SJSA1 (cell line): ENCODE measurements around the gene BCKDK. TPM values are rescaled to one million over a fixed set of nuclear protein-coding genes. Genes with fewer than 3 reads are reported as not detected.
A peak's percentile ranks its signal among the peaks of the same experiment; 100 is the strongest.

ENCODE experiments used
- DNase-seq, 2 experiments: peaks; one replicate each; pipeline ENCODE4 v3.0.0-alpha.2; 2015 to 2020; ENCODE audit warnings: low spot score in 2 of 2, low read depth in 1 of 2
- H3K27ac ChIP-seq: fragments of 250-450 bp; sonication (Bioruptor Pico); 2 replicates; pipeline ENCODE4 v1.5.1; 2020; ENCODE audit warnings: mild to moderate bottlenecking, moderate library complexity
- H3K27me3 ChIP-seq: fragments of 250-450 bp; sonication (Bioruptor Pico); replicated peaks from 2 replicates; pipeline ENCODE4 v1.5.1; 2020; ENCODE audit warnings: mild to moderate bottlenecking, moderate library complexity
- H3K36me3 ChIP-seq: fragments of 250-450 bp; sonication (Bioruptor Pico); 2 replicates; pipeline ENCODE4 v1.5.1; 2020; ENCODE audit warnings: mild to moderate bottlenecking
- H3K4me1 ChIP-seq: fragments of 250-450 bp; sonication (Bioruptor Pico); replicated peaks from 2 replicates; pipeline ENCODE4 v1.6.1; 2021; ENCODE audit warnings: mild to moderate bottlenecking
- H3K4me3 ChIP-seq: fragments of 250-450 bp; sonication (Bioruptor Pico); 2 replicates; pipeline ENCODE4 v1.5.1; 2020; ENCODE audit warnings: mild to moderate bottlenecking
- H3K9me3 ChIP-seq: fragments of 250-450 bp; sonication (Bioruptor Pico); replicated peaks from 2 replicates; pipeline ENCODE4 v1.5.1; 2020; ENCODE audit warnings: mild to moderate bottlenecking
- total RNA-seq: library from RNA; depleted of rRNA; stranded (reverse); fragments of >200 nt; shearing (Covaris generic); gene quantifications from 2 replicates; pipeline ENCODE4 v1.2.3, GENCODE V29; 2014

Gene BCKDK
- total RNA-seq, 1 experiment from 2014 or later: 20.8 TPM

DNA sequence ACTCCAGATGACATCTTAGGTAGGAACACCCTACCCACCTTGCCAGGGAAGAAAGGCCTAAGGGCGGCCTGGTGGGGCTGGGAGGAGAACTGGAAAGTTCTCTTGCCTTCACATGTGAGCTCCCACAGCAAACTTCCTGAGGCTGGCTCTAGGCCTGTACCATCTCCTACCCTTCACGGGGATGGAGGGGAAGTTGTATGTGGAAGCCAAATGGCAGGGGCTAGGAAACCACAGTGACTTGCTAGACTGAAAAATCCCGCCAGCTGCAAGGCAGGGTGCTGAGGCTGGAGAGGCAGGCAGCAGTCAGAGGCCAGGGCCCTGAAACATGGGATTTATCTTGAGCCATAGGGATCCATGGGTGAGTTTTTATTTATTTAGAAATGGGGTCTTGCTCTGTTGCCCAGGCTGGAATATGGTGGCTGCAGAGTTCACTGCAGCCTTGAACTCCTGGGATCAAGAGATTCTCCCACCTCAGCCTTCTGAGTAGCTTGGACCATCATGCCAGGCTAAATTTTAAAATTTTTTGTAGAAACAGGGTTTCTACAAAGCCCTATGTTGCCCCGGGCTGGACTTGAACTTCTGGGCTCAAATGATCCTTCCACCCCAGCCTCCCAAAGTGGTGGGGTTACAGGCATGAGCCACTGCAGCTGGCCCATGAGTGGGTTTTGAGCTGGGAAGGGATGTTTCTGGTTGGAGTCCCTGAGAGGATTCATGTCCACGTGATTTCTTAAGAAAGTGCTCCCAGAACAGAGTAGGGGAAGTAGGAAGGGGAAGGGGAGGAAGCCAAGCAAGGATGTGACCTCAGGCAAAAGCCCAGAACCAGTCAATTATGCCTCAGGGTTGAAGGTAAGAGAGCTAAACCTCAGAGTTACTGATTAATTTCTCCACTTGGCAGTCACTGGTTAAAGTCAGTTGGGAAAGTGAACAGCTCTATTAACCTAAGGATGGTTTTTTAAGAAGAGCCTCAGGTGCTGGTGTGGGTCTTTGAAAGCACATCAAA is 5.2 kb downstream of the BCKDK start:
- peaks cover 51% of the 10 kb centered on the region for H3K36me3 ChIP-seq
- H3K4me1 ChIP-seq: peaks cover 16% of the 10 kb centered on the region
- H3K9me3 ChIP-seq: no peaks in the 10 kb centered on the region
- H3K27me3 ChIP-seq: no peaks in the 10 kb centered on the region
- H3K27ac ChIP-seq: no peak overlapping the region
- no peak overlapping the region for H3K4me3 ChIP-seq
- DNase-seq: no peak

DNA sequence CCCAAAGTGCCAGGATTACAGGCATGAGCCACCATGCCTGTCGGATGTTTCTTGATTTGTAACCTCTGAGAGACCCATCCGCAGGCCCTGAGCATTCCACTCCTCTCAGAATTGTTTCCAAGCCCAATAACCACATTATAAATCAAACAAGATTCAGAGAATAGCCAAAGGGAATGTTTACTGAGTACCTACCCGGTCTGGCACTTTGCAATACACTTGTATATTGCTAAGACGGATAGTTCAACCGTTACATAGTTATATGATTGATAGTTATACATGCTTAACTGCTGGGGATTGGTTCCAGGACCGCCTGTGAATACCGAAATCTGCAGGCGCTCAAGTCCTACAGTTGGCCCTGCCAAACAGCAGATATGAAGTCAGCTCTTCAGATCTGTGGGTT is 6.3 kb downstream of the BCKDK start:
- DNase-seq: no peak
- Histone ChIP-seq H3K9me3 (no peaks in the 10 kb centered on the region), H3K27me3 (no peaks in the 10 kb centered on the region), H3K36me3 (peaks cover 47% of the 10 kb centered on the region), H3K4me3 (no peak overlapping the region), H3K4me1 (peaks cover 10% of the 10 kb centered on the region), H3K27ac (no peak overlapping the region)

DNA sequence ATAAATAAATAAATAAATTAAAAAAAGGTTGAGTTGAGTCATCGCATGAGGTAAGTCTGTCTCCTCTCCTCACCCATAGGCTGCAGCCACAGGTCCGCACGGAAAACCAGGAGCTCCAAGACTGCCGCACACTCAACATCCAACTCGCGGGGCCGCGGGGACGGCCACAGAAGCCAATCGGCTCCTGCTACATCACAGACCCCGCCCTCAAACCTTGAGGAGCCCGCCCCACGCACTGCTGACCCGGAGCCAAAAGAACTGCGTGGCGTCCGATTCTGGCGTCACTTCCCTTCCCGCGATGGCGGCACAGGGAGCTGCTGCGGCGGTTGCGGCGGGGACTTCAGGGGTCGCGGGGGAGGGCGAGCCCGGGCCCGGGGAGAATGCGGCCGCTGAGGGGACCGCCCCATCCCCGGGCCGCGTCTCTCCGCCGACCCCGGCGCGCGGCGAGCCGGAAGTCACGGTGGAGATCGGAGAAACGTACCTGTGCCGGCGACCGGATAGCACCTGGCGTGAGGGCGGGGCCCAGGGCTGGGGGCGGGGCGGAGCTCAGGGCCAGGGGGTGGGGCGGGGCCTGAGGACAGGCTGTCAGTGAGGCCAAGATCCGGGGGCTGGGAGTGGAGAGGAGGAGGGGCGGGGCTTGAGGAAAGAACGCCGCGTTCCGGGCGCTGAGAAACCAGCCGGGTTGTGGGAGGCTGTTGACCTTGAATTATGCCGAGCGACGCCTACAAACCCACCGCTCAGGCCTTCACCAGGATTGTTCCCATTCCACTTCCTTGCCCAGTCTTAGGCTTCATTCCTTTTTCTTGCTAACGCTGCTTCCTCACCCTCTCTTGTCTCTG is 9.4 kb downstream of the BCKDK start, which contains the start of gene KAT8:
Gene KAT8, plus strand, starts transcription at position 281 of the 839 bp plus-strand sequence. Its CDS starts 18 bp downstream, at position 299.
- peak within 1 kb of the TSS; percentile 78 for H3K27ac ChIP-seq
- no peaks in the 10 kb centered on the region for H3K27me3 ChIP-seq
- no peaks in the 10 kb centered on the region for H3K9me3 ChIP-seq
- peaks cover 45% of the 10 kb centered on the region for H3K36me3 ChIP-seq
- peak; percentile 97 to 99 for DNase-seq
- peak within 1 kb of the TSS; percentile 84 for H3K4me3 ChIP-seq
- peaks cover 10% of the 10 kb centered on the region for H3K4me1 ChIP-seq

DNA sequence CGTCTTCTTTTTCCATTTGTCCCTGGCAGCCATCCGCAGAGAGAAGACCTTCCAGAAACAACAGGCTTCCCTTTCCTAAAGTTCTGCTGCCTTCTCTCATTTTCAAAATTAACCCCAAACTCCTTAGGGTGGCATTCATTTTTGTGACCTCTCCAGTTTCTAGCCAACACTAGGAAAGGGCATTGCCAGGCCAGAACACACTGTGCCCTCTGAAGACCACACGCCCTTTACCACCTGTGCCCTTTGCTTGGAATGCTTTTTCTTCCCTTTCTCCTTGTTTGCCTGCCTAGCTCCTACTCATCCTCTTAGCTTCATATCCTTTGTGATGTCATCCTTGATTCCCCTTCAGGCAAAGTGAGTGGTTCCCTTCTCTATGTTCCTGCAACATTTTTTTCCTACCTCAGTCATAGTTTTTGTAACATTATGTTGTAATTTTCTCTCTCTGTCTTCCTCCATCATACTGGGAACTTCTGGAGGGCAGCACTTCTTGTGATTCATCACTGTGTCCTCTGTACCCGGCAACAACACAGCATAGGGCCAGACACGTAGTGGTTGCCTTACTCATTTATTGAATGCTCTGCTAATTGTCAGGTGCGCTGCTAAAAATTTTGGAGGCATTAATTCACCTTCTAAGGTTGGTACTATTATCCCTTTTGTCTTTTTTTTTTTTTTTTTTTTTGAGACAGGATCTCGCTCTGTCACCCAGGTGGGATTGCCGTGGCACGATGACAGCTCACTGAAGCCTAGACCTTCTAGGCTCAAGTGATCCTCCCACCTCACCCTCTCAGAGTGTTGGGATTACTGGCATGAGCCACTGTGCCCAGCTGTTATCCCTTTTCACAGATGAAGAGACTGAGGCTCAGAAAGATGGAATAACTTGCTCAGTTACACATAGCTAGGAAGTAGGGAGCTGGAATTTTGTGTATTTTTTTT is 10.3 kb downstream of the BCKDK start:
- Histone ChIP-seq H3K27me3 (no peaks in the 10 kb centered on the region), H3K27ac (peak overlapping the region; percentile 36), H3K36me3 (peaks cover 45% of the 10 kb centered on the region), H3K4me1 (peaks cover 10% of the 10 kb centered on the region), H3K4me3 (peak overlapping the region; percentile 84), H3K9me3 (no peaks in the 10 kb centered on the region)
- no peak for DNase-seq

DNA sequence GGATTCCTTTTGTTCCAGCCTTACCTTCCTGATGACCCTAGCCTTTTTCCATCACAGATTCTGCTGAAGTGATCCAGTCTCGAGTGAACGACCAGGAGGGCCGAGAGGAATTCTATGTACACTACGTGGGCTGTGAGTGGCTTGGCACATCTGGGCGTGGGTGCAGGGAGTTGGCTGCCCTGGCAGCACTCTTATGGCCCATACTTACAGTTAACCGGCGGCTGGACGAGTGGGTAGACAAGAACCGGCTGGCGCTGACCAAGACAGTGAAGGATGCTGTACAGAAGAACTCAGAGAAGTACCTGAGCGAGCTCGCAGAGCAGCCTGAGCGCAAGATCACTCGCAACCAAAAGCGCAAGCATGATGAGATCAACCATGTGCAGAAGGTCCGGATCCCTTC is 11.9 kb downstream of the BCKDK start:
- Histone ChIP-seq H3K36me3 (peaks cover 51% of the 10 kb centered on the region), H3K4me1 (peaks cover 10% of the 10 kb centered on the region), H3K9me3 (no peaks in the 10 kb centered on the region), H3K27ac (no peak overlapping the region), H3K4me3 (no peak overlapping the region), H3K27me3 (no peaks in the 10 kb centered on the region)
- no peak for DNase-seq

DNA sequence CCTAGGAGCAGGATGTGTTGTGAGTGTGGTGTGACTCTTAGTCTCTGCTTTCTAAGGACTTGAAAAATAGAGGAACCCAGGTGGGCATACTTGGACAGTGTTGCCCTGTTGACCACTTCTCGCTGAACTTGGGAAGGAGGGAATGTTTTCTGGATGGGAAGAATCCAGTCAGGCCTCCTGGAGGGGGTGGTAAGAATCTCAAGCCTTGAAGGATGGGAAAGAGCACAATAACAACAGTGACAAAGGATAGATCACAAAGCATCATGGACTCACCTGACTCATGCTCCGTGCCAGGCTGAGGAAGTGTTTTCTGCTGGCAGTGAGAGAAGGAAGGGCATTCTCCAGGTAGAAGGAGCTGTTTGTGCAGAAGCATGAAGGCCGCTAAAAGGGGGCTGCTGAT is 17.7 kb downstream of the BCKDK start:
- no peak overlapping the region for H3K4me3 ChIP-seq
- no peaks in the 10 kb centered on the region for H3K9me3 ChIP-seq
- H3K36me3 ChIP-seq: peaks cover 51% of the 10 kb centered on the region
- no peak for DNase-seq
- no peaks in the 10 kb centered on the region for H3K4me1 ChIP-seq
- no peak overlapping the region for H3K27ac ChIP-seq
- no peaks in the 10 kb centered on the region for H3K27me3 ChIP-seq

DNA sequence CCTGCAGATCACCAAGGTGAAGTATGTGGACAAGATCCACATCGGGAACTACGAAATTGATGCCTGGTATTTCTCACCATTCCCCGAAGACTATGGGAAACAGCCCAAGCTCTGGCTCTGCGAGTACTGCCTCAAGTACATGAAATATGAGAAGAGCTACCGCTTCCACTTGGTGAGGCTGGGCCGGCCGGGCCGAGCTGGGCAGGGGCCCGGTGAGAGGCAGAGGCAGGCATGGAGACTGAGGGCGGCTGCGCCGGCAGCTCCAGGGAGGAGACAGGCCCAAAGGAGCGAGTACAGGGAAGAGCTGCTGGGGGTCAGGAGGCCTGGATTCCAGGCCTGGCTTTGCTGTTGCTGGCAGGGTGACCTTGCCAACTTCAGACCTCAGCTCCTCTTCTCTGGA is 19.0 kb downstream of the BCKDK start:
- H3K4me3 ChIP-seq: no peak overlapping the region
- DNase-seq: no peak
- H3K9me3 ChIP-seq: no peaks in the 10 kb centered on the region
- H3K4me1 ChIP-seq: no peaks in the 10 kb centered on the region
- no peak overlapping the region for H3K27ac ChIP-seq
- no peaks in the 10 kb centered on the region for H3K27me3 ChIP-seq
- H3K36me3 ChIP-seq: peaks cover 47% of the 10 kb centered on the region

DNA sequence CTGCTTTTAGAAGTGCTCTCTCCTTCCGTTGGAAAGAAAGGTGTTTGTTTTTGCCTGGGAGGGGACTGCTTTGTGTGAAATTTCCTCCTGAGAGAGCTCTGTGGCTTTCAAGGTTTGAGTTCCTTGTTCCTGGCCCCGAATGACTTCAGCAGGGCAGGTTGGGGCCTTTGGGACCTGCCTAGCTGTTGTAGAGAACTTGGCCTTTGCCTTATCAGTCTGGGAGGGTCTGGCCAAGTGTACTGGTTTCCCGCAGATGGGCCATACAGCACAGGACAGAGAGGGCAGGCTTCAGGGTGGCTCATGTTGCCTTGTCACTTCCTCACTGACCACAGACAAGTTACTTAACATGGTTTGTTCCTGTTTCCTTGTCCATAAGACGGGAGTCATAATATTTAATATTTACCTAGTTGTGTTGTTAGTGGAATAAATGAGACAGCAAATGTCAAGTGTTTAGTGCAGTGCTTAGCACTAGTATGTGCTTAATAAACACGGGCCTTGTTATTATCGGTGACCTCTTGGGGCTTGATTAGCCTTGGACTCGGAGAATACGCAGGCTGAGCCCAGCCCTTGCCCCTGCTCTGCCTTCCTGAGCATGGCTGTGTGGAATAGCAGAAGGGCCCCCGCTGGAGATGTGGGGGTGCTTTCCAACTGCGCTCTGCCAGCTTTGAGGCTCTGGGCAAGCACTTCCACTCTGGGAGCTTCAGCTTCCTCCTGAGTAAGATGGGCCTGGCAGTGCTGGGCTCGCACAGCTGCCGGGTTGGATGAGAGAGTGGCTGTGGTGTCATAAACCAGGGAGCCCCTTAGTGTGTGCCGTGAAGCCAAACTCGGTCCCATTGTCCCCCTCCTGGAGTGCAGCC is 20.8 kb downstream of the BCKDK start:
- peaks cover 34% of the 10 kb centered on the region for H3K36me3 ChIP-seq
- no peaks in the 10 kb centered on the region for H3K4me1 ChIP-seq
- DNase-seq: no peak

DNA sequence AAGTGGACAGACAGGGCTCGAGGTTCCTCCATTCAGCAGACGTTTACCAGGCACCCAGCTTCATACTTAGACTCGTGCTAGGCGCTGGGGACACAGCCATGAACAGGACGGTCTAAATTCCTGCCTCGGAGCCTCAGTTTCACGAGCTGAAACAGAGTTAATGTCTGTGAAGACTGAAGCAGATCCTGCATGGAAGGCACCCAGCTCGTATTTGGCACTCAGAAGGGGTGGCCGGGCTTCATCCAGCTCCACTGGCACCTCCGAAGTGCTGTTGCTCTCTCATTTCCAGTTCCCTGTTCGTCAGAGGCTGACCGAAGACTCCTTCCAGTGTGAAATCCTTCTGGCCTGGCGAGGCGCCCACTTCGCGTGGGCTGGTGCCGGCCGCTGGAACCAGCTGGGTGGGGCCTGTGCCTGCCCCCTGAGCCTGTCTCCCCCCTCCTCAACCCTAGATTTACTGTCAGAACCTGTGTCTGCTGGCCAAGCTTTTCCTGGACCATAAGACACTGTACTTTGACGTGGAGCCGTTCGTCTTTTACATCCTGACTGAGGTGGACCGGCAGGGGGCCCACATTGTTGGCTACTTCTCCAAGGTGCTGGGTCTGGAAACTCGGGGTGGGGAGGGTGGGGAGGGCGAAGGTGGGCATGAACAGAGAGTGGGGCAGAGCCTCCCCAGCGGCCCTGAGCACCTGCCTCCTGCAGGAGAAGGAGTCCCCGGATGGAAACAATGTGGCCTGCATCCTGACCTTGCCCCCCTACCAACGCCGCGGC is 21.6 kb downstream of the BCKDK start:
- Histone ChIP-seq H3K27me3 (no peaks in the 10 kb centered on the region), H3K27ac (no peak overlapping the region), H3K4me3 (no peak overlapping the region), H3K36me3 (peaks cover 32% of the 10 kb centered on the region), H3K4me1 (no peaks in the 10 kb centered on the region), H3K9me3 (no peaks in the 10 kb centered on the region)
- no peak for DNase-seq

More for the DNA sequence above, 20.8 kb downstream of the BCKDK start:
- no peaks in the 10 kb centered on the region for H3K9me3 ChIP-seq
- no peaks in the 10 kb centered on the region for H3K27me3 ChIP-seq
- H3K27ac ChIP-seq: no peak overlapping the region
- no peak overlapping the region for H3K4me3 ChIP-seq

DNA sequence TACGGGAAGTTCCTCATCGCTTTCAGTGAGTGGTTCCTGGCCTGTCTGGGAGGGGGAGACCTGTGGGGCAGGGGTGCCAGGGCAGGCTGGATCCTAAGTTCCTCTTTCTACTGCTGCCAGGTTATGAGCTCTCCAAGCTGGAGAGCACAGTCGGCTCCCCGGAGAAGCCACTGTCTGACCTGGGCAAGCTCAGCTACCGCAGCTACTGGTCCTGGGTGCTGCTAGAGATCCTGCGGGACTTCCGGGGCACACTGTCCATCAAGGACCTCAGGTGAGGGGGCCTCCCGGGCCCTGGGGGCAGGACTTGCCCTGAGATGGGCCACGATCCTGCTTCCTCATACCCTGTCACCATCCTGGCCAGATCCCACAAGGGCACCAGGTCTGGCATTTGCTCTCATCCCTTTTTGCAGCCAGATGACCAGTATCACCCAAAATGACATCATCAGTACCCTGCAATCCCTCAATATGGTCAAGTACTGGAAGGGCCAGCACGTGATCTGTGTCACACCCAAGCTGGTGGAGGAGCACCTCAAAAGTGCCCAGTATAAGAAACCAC is 22.2 kb downstream of the BCKDK start:
- H3K4me1 ChIP-seq: no peaks in the 10 kb centered on the region
- H3K36me3 ChIP-seq: peaks cover 32% of the 10 kb centered on the region
- no peaks in the 10 kb centered on the region for H3K9me3 ChIP-seq
- no peak overlapping the region for H3K27ac ChIP-seq
- no peak overlapping the region for H3K4me3 ChIP-seq
- no peaks in the 10 kb centered on the region for H3K27me3 ChIP-seq
- no peak for DNase-seq

DNA sequence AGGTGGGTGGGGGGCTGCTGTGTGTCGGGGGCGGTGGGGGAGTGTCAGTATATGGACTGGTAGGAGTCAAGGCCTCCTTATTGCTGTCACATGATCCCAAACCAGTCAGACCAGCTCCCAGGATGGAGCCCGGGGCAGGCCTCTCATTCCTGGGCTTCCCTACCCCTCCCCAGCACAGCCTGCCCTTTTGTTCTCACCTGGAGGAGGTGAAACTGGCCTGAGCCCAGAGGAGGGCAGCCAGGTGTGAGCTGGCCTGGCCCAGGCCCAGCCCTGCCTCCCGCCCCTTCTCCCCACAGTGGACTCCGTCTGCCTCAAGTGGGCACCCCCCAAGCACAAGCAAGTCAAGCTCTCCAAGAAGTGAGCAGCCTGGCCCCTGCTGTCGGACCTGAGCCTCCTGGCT is 22.7 kb downstream of the BCKDK start:
- no peak overlapping the region for H3K27ac ChIP-seq
- H3K36me3 ChIP-seq: peaks cover 32% of the 10 kb centered on the region
- no peak overlapping the region for H3K4me3 ChIP-seq
- H3K9me3 ChIP-seq: no peaks in the 10 kb centered on the region
- DNase-seq: no peak
- no peaks in the 10 kb centered on the region for H3K4me1 ChIP-seq
- H3K27me3 ChIP-seq: no peaks in the 10 kb centered on the region

DNA sequence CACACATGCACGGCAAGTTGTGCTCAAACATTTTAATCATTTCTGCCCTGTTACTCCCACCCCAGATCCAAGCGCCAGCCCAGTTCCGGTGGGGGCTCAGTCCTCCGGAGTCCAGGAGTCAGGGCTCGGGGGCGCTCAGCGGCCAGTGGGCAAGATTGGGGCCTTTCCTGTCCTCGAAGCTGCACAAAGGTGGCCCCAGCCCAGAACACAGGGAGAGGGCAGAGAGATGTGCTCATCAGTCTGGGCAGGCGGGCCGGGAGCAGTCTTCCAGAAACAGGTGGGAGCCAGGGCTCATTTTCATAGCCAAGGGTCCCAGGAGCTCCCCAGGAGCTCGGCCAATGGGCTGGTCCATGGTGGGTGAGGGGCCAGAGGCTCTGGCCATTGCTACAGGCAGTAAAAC is 23.2 kb downstream of the BCKDK start:
- Histone ChIP-seq H3K36me3 (peaks cover 32% of the 10 kb centered on the region), H3K4me3 (no peak overlapping the region), H3K9me3 (no peaks in the 10 kb centered on the region), H3K27me3 (no peaks in the 10 kb centered on the region), H3K27ac (no peak overlapping the region), H3K4me1 (no peaks in the 10 kb centered on the region)
- DNase-seq: no peak
